ENCODE data around the gene PHKB. TPM values are rescaled to one million over a fixed set of nuclear protein-coding genes. Genes with fewer than 3 reads are reported as not detected.

Gene PHKB
- total and polyA plus RNA-seq, 2 donors (not counting 1 experiment from before 2014, with no cell fraction given), result 79.0 to 103 TPM

DNA sequence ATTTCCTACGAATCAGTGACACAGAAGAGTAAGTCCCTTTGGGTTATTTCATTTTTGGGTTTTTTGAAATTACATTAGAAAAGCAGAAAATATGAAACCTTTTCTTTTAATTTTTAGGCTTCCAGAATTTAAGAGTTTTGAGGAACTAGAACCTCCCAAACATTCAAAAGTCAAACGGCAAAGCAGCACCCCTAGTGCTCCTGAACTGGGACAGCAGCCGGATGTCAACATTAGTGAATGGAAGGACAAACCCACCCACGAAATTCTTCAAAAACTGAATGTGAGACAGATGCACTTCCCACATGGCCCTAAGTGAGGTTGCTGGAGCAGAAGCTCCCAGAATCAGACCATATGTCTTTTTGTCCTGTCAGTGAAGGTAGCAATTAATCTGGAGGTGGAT is 199.4 kb downstream of the PHKB start:
- TF ChIP-seq EZH2 (IDR thresholded peaks at IDR 0.05; ENCODE audit: low read length, missing control alignments), result no peak
- TF ChIP-seq, protein P1, sequence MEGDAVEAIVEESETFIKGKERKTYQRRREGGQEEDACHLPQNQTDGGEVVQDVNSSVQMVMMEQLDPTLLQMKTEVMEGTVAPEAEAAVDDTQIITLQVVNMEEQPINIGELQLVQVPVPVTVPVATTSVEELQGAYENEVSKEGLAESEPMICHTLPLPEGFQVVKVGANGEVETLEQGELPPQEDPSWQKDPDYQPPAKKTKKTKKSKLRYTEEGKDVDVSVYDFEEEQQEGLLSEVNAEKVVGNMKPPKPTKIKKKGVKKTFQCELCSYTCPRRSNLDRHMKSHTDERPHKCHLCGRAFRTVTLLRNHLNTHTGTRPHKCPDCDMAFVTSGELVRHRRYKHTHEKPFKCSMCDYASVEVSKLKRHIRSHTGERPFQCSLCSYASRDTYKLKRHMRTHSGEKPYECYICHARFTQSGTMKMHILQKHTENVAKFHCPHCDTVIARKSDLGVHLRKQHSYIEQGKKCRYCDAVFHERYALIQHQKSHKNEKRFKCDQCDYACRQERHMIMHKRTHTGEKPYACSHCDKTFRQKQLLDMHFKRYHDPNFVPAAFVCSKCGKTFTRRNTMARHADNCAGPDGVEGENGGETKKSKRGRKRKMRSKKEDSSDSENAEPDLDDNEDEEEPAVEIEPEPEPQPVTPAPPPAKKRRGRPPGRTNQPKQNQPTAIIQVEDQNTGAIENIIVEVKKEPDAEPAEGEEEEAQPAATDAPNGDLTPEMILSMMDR (conservative IDR thresholded peaks at IDR 0.05 in 1 of 2, IDR thresholded peaks at IDR 0.05 in 1 of 2; ENCODE audit: low read depth in 1 of 2, low read length in 2 of 2), result no peak
- Histone ChIP-seq H3K36me3 (ENCODE audit: control insufficient read depth, insufficient read depth, low read length) (no peaks in the 10 kb centered on the region), H3K9ac (ENCODE audit: insufficient read depth, low read length) (no peak overlapping the region), H3K4me3 (replicated peaks in 1 of 4; ENCODE audit: control extremely low read depth in 1 of 4, insufficient read depth in 1 of 4, low read depth in 3 of 4, low read length in 4 of 4) (no peak overlapping the region), H3K79me2 (ENCODE audit: control insufficient read depth, insufficient read depth, low read length) (no peaks in the 10 kb centered on the region), H2AFZ (ENCODE audit: low read length) (no peak overlapping the region), H3K27me3 (ENCODE audit: control insufficient read depth, insufficient read depth, low read length) (no peaks in the 10 kb centered on the region), H4K20me1 (ENCODE audit: control insufficient read depth, extremely low read depth, insufficient read depth, low read length) (no peaks in the 10 kb centered on the region), H3K4me1 (ENCODE audit: control insufficient read depth, extremely low read depth, insufficient read depth, low read length) (no peaks in the 10 kb centered on the region), H3K4me2 (ENCODE audit: extremely low read depth, insufficient read depth, low read length) (no peak overlapping the region), H3K9me3 (ENCODE audit: control insufficient read depth, insufficient read depth, low read depth, low read length) (no peaks in the 10 kb centered on the region), H3K27ac (ENCODE audit: insufficient read depth, low read length) (no peak overlapping the region)
- DNase-seq (ENCODE audit: low read depth in 2 of 2), result no peak

DNA sequence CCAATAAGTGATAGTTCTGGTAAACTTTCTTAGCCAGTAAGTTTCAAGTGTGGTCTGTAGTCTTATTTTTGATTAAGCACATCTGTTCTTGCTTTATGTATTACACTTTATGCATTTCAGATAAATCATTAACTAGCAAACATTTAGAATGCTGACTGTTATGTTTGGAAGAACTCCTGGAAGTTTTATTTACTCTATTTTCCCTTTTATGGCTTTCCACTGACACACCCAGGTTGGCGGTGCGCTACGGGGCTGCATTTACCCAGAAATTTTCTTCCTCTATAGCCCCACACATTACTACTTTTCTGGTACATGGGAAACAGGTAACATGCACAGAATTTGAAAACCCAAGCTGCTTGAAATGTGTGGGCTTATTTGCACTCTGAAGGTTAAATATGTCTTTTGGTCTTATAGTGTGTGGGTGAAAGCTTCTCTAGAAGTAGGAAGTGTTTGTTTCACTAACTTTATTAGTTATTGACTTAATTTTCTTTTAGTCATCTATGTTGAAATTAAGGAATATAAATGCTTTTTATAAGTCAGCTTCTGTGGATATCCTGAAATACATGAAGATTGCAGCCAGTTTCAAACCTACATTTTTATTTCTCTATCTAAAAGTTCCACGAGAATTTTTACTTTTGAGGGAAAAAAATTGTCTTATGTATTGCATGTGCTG is 203.7 kb downstream of the PHKB start:
- DNase-seq (ENCODE audit: low read depth in 2 of 2), result peak in 1 of 2 donors; percentile 63
- H3K36me3 ChIP-seq (ENCODE audit: control insufficient read depth, insufficient read depth, low read length), result peaks cover 2% of the 10 kb centered on the region

DNA sequence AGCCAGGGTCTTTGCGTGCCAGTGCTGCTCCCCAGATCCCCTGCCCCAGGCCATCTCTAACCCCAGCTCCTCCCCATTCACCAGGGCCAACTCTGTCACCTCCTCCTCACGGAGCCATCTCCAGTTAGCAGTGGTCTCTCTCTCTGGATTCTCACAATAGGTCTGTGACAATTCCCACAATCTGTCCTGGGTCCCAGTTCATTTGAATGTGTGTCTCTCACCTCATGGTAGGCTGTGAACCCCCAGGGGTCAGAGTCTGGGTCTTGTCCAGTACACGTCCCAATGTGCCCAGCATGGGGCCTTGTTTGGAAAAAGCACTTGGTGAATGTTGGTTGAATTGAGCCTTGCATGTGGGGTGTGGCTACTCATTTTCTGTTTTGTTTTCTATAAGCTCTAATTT is 205.3 kb downstream of the PHKB start:
- no peaks in the 10 kb centered on the region for H3K4me1 ChIP-seq (ENCODE audit: control insufficient read depth, extremely low read depth, insufficient read depth, low read length)
- DNase-seq (ENCODE audit: low read depth in 2 of 2), result no peak
- no peak overlapping the region for H3K9ac ChIP-seq (ENCODE audit: insufficient read depth, low read length)
- no peak overlapping the region for H3K4me2 ChIP-seq (ENCODE audit: extremely low read depth, insufficient read depth, low read length)
- H4K20me1 ChIP-seq (ENCODE audit: control insufficient read depth, extremely low read depth, insufficient read depth, low read length), result no peaks in the 10 kb centered on the region
- no peaks in the 10 kb centered on the region for H3K27me3 ChIP-seq (ENCODE audit: control insufficient read depth, insufficient read depth, low read length)
- H2AFZ ChIP-seq (ENCODE audit: low read length), result no peak overlapping the region
- TF ChIP-seq EZH2 (IDR thresholded peaks at IDR 0.05; ENCODE audit: low read length, missing control alignments), result no peak
- TF ChIP-seq, protein P1 (conservative IDR thresholded peaks at IDR 0.05 in 1 of 2, IDR thresholded peaks at IDR 0.05 in 1 of 2; ENCODE audit: low read depth in 1 of 2, low read length in 2 of 2), result no peak
- no peaks in the 10 kb centered on the region for H3K79me2 ChIP-seq (ENCODE audit: control insufficient read depth, insufficient read depth, low read length)
- peaks cover 2% of the 10 kb centered on the region for H3K36me3 ChIP-seq (ENCODE audit: control insufficient read depth, insufficient read depth, low read length)
- no peaks in the 10 kb centered on the region for H3K9me3 ChIP-seq (ENCODE audit: control insufficient read depth, insufficient read depth, low read depth, low read length)
- no peak overlapping the region for H3K27ac ChIP-seq (ENCODE audit: insufficient read depth, low read length)
- no peak overlapping the region for H3K4me3 ChIP-seq (replicated peaks in 1 of 4; ENCODE audit: control extremely low read depth in 1 of 4, insufficient read depth in 1 of 4, low read depth in 3 of 4, low read length in 4 of 4)

More for the DNA sequence above, 203.7 kb downstream of the PHKB start:
- no peak overlapping the region for H3K9ac ChIP-seq (ENCODE audit: insufficient read depth, low read length)
- no peaks in the 10 kb centered on the region for H3K27me3 ChIP-seq (ENCODE audit: control insufficient read depth, insufficient read depth, low read length)
- TF ChIP-seq, protein P1 (conservative IDR thresholded peaks at IDR 0.05 in 1 of 2, IDR thresholded peaks at IDR 0.05 in 1 of 2; ENCODE audit: low read depth in 1 of 2, low read length in 2 of 2), result no peak
- TF ChIP-seq EZH2 (IDR thresholded peaks at IDR 0.05; ENCODE audit: low read length, missing control alignments), result no peak
- no peaks in the 10 kb centered on the region for H4K20me1 ChIP-seq (ENCODE audit: control insufficient read depth, extremely low read depth, insufficient read depth, low read length)
- H3K4me2 ChIP-seq (ENCODE audit: extremely low read depth, insufficient read depth, low read length), result no peak overlapping the region
- no peaks in the 10 kb centered on the region for H3K79me2 ChIP-seq (ENCODE audit: control insufficient read depth, insufficient read depth, low read length)
- H2AFZ ChIP-seq (ENCODE audit: low read length), result no peak overlapping the region
- no peak overlapping the region for H3K4me3 ChIP-seq (replicated peaks in 1 of 4; ENCODE audit: control extremely low read depth in 1 of 4, insufficient read depth in 1 of 4, low read depth in 3 of 4, low read length in 4 of 4)
- H3K4me1 ChIP-seq (ENCODE audit: control insufficient read depth, extremely low read depth, insufficient read depth, low read length), result no peaks in the 10 kb centered on the region
- no peaks in the 10 kb centered on the region for H3K9me3 ChIP-seq (ENCODE audit: control insufficient read depth, insufficient read depth, low read depth, low read length)
- no peak overlapping the region for H3K27ac ChIP-seq (ENCODE audit: insufficient read depth, low read length)
